Measurements from ENCODE around the gene MTCL1.

Gene MTCL1

DNA sequence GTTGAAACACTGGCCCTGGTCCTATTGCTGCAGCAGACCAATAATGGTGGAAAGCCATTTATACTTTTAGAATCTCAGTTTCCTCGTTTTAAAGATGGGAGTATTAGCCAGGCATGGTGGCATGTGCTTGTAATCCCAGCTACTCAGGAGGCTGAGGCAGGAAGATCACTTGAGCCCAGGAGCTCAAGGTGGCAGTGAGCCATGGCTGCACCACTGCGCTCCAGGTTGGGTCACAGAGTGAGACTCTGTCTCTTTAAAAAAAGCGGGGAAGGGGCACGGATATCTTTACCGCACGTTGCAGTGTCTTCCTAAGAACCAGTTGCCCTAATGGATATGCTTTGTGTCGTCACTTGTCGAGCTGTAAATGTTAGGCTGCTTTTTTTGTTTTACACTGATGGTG lies 8.3 kb downstream of the MTCL1 start:
- DNase-seq (ENCODE audit: low read depth, low spot score), result no peak

DNA sequence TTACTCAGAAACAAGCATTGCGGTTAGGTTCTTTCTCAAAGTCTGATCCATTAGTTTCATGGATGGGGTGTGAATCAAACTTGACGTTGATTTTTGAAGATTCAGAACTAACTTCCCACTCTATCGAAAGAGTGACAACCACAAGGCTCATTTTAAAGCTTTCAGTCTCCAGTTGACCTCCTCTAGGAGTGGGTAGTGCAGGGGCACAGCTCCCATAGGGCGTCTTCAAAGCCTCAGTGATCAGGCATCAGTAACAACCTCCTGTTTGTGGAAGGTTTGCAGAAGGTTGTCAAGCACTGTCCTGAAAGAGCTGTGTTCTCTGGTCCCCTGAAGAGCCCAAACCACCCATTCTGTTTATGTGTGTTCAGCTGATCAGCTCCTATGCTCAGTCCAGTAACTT lies 10.2 kb downstream of the MTCL1 start:
- DNase-seq (ENCODE audit: low read depth, low spot score), result no peak

DNA sequence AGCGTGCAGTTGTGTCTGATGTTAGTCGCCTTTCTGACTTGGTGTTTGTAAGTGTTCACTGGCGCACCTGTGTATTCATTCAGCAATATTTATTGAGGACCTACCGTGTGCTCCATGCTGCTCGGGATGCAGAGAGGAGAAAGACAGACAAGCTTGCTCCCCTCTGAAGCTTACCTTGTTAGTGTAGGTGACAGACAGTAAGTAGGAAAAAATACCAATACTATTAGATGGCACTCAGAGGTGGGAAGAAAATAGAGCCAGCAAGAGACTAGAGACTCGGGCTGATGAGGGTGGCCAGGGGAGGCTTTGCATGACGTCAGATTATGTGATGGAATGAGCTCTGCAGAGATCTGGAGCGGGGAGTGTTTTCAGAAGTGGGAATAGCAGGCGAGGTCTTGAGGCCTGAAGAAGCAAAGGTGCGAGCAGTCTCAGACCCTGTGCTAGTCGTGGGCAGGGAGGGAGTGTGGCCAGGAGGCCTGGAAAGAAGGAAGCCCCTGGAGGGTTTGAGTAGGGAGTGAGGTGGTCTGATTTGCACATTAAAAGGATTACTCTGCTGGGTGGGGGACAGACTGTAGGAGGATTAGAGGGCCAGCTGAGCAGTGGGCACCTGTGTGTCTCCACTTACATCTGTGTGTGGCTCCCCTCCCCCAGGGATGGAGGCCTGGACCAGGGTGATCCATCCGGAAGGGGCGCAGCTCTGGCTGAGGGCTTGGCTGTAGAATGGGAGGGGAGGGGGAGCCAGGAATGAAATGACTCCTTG lies 11.8 kb downstream of the MTCL1 start:
- no peak for DNase-seq (ENCODE audit: low read depth, low spot score)

DNA sequence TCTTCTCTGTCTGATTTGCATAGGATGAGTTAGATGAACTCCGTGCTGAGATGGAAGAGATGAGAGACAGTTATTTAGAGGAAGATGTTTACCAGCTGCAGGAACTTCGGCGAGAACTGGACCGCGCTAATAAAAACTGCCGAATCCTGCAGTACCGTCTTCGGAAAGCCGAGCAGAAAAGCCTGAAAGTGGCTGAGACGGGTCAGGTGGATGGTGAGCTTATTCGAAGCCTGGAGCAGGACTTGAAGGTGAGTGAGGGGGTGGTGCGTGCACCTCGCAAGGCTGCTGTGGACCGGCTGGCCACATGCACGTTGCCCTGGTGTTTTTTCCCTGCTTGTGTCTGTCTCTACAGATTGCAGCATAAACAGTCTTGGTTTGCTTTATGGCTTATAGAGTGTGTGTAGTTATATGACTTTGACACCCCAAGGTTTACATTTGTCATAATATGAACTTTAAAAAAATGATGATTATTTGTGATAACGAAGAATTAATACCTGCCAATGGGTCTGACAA lies 13.1 kb downstream of the MTCL1 start:
- DNase-seq (ENCODE audit: low read depth, low spot score), result no peak

DNA sequence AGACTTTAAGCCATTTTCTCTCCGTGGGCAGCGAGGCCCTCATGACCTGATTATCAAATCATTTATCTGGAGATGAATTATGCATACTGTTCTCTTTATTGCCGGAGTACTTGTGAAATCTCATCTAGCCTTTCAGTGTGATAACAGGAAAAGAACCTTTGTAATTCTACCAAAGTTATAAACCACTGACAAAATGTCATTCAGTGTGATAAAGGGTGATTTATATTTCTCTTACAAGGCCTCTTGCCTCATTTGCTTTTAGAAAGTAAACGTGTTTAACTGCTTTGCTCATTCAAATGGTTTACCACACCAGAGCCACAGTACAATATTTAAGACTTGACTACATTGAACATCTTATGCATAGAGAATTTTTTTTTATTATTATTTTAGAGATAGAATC lies 13.8 kb downstream of the MTCL1 start:
- DNase-seq (ENCODE audit: low read depth, low spot score), result no peak

DNA sequence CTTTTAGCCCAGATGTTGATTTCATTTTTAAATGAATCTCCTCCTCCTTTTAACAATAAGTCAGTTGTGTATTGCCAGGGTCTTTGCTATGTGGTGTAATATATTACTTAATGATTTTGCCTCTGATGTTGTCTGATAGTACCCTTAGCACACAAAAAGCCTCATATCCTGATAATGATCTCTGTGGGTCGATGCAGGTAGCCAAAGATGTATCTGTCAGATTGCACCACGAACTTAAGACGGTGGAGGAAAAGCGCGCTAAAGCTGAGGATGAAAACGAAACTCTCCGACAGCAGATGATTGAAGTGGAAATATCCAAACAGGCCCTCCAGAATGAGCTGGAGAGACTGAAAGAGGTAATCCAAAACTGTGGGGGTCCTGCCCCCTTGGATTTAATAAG lies 14.8 kb downstream of the MTCL1 start:
- no peak for DNase-seq (ENCODE audit: low read depth, low spot score)

DNA sequence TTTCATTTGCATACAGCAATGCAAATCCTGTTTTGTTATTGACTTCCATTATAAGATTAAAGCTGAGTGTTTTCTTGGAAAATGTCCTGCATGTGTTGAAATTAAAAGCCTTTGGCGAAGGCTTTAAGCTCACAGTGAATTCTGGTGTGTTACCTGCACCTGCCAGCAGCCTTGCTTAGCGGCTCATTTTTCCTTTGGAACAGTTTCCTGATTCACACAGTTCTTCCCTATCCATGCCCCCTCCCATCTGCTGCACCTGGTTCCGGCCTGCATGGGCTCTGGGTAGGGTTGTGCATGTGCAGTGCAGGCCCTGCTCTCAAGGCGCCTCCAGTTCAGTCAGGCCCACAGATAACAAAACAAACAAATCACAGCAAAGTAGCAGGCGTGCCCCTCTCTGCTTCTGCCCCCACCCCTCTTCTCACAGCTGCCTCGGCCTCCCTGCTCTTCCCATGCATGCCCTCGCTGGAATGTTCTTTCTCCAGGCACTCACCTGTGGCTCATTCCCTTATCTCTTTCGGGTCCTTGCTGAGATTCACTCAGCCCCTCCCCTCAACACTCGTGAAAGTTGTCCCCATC lies 15.8 kb downstream of the MTCL1 start:
- no peak for DNase-seq (ENCODE audit: low read depth, low spot score)

DNA sequence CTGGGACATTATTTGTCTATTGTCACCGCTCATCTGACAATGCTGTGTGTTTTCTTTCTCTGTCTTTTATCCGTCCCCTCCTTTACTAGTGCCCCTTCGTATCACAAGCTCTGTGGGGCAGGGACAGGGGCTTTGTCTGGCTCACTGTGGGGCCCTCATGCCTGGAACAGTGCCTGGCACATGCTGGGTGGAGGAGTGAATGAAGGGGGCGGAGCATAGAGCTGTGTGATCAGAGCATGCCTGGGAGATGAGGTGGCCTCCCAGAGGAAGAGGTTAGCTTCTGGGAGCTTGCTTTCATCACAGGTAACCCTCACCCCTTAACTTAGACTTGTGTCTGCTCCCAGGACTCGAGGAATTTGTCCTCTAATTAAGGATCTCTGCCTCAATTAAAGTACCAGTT lies 16.4 kb downstream of the MTCL1 start:
- DNase-seq (ENCODE audit: low read depth, low spot score), result no peak

DNA sequence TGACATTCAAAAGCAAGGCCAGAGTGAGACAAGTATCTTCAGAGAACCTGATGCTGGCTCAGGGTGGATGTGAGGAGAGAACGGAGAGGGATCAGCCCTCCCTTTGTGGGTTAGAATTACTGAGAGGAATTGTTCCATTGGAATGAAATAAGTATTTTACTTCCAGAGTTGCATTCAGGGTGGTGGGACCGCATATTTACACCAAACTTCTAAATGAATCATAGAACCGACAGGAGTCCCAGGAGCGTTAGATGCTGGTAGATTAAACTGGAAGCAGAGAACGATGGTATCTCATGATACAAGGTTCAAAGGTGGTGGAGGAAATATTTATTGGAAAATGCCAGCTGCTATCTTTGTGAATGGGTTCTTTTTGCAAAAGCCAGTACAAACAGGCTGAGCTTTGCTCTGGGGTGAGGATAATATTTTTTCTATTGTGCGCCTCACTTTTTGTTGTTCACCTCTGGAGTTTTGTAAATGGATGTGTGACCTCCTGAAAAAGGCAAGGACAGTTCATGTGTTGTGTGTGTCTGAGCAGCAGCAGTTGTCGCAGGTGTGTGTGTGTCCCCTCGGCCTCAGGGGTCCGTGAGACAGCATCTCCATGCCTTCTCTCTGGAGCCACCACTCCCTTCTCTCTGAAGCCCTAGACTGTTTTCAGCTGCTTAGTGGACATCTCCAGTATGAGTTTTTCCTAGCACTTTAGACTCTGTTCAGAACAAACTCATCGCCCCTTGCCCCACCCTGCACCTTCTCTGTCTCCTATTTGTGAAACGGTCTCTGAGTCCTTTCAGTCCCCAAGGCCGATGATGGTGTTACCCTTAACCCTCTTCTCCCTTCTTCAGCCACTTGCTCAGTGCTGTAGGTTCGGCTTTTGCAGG lies 17.8 kb downstream of the MTCL1 start:
- DNase-seq (ENCODE audit: low read depth, low spot score), result no peak

DNA sequence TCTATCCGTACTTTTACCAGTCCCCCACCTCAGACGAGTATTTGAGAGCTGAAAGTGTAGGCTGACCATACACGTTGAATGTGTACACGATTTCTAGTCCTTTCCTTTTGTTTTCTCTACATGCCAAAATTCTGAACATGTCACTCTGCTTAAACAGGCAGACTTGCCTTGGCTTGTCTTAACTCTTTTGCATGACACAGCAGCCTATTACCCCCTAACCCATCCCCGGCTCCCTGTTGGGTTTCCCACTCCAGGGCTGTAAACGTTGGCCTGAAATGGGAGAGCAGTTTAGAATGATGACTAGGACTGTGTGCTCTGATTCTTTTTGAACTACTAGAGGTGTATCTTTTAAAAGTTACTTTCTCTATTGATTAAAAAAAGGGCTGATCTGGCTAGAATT lies 19.1 kb downstream of the MTCL1 start:
- DNase-seq (ENCODE audit: low read depth, low spot score), result no peak

DNA sequence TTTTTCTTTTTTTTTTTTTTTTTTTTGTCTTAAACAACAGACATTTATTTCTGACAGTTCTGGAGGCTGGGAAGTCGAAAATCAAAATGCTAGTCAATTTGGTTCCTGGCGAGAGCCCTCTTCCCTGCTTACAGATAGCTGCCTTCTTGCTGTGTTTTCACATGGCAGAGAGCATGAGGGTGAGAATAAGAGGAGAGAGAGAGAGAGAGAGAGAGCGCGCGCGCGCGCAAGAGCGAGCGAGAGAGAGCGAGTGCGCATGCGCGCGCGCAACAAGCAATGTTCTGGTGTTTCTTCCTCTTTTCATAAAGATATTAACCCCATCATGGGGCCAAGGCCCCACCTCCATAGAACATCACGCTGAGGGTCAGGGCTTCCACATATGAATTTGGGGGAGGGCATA lies 20.9 kb downstream of the MTCL1 start:
- no peak for DNase-seq (ENCODE audit: low read depth, low spot score)

DNA sequence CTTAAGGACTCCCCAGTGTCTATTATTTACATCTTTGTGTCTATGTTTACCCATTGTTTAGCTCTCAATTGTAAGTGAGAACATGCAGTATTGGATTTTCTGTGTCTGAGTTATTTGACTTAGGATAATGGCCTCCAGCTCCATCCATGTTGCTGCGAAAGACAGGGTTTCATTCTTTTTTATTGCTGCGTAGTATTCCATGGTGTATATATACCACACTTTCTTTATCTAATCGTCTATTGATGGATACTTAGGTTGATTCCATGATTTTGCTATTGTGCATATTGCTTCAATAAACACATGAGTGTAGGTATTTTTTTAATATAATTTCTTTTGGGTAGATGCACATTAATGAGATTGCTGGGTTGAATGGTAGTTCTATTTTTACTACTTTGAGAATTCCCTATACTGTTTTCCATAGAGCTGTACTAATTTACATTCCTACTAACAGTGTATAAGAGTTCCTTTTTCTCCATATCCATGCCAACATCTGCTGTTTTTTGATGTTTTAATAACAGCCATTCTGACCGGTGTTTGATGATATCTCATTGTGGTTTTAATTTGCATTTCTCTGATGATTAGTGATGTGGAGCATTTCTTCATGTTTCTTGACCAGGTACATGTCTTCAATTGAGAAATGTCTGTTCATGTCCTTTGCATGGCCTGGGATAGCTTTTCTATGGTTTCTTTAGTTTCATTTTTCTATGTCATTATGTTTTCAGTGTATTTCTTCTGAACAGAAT lies 21.8 kb downstream of the MTCL1 start:
- no peak for DNase-seq (ENCODE audit: low read depth, low spot score)

DNA sequence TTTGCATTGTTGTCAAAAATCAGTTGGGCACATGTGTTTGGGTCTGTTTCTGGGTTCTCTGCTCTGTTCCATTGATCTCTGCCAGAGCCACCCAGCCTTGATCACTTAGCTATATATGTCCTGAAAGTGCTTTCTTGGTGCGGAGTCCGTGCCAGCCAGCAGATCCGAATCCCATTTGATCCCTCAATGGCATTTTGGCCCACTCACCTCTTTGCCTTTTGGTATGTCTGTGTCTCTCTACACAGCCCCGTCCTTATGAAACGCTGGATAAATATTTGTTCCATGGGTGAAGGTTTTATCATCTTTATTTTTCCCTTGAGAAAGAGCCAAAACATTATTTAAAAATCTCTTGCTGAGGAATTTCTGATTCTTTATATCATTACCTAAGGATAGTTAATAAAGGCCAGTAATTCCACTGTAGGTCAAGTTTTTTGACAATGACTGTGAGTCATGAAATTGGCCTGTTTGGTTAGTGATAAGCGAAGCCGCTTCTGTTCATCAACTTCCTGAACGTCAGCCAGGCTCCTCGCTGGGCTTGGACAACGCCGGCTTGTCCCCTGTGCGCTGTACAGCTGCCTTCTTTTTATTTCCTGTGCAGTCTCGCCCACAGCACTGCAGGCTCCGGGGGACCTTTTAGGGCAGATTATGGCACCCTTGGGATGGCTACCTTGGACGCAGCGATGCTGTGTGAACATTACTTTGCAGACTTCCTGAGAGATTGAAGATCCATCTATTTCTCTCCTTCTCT lies 24.9 kb downstream of the MTCL1 start:
- no peak for DNase-seq (ENCODE audit: low read depth, low spot score)

DNA sequence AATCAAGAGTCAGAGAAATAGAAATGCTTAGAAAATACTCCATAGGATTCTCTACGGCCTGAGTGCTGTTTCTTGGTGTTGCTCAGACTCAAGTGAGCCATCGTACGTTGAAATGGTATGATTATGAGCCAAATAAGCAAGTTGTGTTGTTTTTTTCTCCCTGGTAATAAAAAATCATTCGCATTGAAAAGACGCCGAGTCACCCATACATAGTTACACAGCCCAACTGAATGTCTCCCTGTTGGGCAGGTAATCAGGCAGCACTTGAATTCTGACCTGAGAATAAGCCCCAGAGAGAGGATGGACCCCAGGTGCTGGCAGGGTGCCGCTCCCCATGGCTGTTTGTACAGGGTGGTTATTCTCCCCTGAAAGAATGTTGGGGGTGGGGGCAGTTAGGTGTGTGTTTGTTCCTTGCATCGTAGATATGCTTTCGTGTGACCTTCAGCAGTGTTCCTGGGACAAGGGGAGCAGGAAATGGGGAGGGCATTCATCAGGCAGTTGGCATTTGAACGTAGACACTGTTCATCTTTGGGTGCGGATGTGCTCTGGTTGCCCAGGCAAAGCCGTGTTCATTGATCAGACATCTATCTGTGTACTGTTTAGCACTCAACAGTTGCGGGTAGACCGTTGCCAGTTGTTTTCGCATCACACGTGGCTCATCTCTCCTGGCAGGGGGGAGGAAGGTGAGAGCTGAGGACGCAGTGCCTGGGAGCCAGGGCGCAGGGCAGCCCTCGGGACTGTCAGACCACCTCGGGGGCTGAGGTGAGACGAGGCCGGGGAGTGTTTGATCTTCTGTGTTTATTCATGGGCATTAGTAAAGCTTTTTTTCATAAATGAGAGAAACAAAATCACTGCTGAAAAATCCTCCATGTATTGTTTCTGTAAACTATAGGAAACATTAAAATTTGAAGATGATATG lies 27.3 kb downstream of the MTCL1 start:
- no peak for DNase-seq (ENCODE audit: low read depth, low spot score)

DNA sequence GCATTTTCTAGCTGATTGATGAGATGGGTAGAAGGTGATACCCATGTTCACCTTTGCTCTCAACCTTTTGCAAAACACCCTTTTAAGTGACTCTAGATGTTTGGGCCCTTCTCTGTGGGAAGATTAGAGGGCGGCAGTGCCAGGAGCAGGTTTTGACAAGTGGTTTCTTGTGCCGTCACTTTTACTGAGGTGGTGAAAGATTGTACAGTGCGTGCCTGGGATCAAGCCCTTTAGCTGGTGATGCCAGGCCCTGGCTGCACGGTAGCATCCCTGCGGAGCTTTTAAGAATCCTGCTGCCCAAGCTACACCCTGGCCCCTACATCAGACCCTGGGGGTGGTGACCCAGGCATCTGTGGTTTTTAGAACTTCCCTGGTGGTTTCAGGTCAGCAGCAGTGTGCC lies 29.1 kb downstream of the MTCL1 start:
- DNase-seq (ENCODE audit: low read depth, low spot score), result no peak

DNA sequence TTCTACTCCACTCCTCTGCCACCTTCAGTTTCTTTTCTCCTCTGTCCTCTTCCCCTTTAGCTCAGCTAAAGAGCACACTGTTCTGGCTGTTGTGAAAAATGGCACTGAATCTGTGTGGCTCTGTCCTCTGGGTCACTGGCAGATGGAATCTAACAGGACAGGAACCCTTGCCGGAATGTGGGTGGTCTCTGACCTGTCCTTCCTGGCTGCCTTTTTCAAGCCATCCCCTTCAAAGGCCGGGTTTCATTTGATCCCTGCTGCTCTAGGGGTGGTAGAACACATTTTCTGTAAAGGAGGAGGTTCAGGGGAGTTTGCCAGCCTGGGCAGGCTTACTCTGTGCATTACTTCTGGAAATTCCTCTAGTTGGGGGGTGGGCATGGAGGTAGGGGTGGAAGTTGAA lies 29.9 kb downstream of the MTCL1 start:
- no peak for DNase-seq (ENCODE audit: low read depth, low spot score)

DNA sequence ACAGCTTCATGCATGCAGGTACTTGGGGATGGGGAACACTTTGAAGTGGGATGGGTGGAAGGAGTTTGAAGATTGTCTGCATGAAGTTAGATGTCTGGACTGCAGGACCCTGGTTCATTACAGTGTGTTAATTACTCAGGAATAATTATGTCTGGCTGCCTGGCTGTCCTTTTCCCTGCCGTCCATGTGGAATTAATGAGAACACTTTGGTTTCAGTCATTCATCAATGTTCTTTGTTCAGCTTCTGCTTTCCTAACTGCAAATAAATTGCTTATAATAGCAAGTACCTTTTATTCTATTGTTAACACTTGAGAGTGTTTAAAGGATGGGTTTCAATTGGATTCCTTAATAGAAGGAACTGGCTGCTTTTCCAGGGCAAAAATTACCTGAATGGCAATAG lies 35.8 kb downstream of the MTCL1 start:
- no peak for DNase-seq (ENCODE audit: low read depth, low spot score)

DNA sequence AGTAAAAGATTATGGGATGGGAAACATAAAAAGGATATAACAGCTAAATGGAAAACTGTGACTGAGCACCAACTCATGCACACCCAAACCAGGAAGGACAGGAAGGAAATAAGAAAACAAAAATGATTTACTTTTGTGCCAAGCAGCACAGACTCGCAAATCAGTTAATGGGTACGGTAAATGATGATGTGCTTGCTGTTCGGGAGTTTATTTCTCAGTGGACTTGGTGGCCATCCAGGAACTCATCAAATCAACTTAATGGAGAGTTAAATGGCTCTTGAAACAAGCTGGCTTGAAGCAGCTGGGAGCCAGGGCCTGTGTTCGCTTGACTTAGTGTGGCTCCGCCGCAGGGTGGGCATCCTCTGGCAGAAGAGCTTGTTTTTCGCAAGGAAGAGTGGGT lies 36.2 kb downstream of the MTCL1 start:
- DNase-seq (ENCODE audit: low read depth, low spot score), result no peak

DNA sequence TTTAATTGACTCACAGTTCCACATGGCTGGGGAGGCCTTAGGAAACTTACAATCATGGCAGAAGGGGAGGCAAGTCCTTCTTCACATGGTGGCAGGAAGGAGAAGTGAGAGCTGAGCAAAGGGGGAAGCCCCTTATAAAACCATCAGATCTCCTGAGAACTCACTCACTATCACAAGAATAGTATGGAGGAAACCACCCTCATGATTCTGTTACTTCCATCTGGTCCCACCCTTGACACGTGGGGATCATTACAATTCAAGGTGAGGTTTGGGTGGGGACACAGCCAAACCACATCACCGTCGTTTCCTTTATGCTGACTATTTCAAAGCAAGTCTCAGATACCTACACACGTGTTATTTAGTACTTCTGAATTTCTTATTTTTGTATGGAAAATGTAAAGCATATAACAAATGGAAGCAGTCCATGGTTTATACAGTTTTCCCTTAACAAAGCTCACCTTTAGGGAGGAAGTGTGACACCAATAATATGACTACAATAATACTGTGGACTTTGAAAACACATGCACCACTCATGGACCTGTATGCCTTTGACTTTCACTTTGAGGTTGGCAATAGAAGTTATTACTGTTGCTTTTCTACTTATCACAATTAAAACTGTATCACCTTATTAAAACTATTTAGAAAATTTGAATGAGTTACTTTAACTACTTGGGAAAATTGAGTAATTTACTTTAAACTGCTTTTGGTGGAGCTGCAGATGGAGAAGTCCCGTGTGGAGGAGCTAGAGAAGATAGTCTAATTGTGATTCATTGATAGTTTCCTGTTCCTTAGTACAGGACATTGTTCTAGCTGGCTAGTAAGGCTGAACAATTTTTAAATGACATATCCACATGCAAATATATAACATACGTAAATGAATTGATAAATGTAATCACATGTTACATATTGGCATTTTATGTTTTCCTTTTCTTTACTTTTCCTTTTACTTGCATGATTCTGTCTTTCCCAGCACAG lies 37.3 kb downstream of the MTCL1 start:
- no peak for DNase-seq (ENCODE audit: low read depth, low spot score)
